GM23338 (cell line): Measurements from ENCODE around the gene CNOT6L. TPM values are rescaled to one million over a fixed set of nuclear protein-coding genes. Genes with fewer than 3 reads are reported as not detected.

Experiments
- ATAC-seq: fragments of 200-7000 bp; cut with Tn5 transposase; 3 replicates; pipeline ENCODE4 v1.9.1; 2020
- DNase-seq: peaks from one replicate; pipeline ENCODE4 v3.0.0-alpha.2; 2015; ENCODE audit warnings: low spot score
- H2AFZ ChIP-seq: fragments of 200-600 bp; sonication (generic); 2 replicates; pipeline ENCODE4 v1.8.0; 2016; ENCODE audit warnings: antibody characterized with exemption, mild to moderate bottlenecking, moderate library complexity
- H3F3A ChIP-seq: fragments of 200-600 bp; sonication (generic); replicated peaks from 2 replicates; pipeline ENCODE4 v1.8.0; 2017; ENCODE audit warnings: antibody characterized with exemption, mixed run types, low read depth
- H3K27ac ChIP-seq: fragments of 200-600 bp; sonication (generic); 2 replicates; pipeline ENCODE4 v1.6.1; 2016; ENCODE audit warnings: low read depth
- H3K27me3 ChIP-seq: fragments of 200-600 bp; sonication (generic); 2 replicates; pipeline ENCODE4 v1.8.0; 2016; ENCODE audit warnings: mild to moderate bottlenecking, mixed run types, moderate library complexity; ENCODE audit not compliant: insufficient read depth
- H3K36me3 ChIP-seq: fragments of 200-600 bp; sonication (generic); 2 replicates; pipeline ENCODE4 v1.8.0; 2016; ENCODE audit warnings: mild to moderate bottlenecking; ENCODE audit not compliant: insufficient read depth
- H3K4me1 ChIP-seq: fragments of 200-600 bp; sonication (generic); 2 replicates; pipeline ENCODE4 v1.8.0; 2016; ENCODE audit warnings: mild to moderate bottlenecking, moderate library complexity; ENCODE audit not compliant: insufficient read depth
- H3K4me2 ChIP-seq: fragments of 200-600 bp; sonication (generic); 2 replicates; pipeline ENCODE4 v1.7.1; 2017; ENCODE audit warnings: mixed run types
- H3K4me3 ChIP-seq: fragments of 200-600 bp; sonication (generic); 2 replicates; pipeline ENCODE4 v1.6.1; 2016; ENCODE audit warnings: mixed run types
- H3K79me2 ChIP-seq: fragments of 200-600 bp; sonication (generic); replicated peaks from 2 replicates; pipeline ENCODE4 v1.8.0; 2017; ENCODE audit warnings: mild to moderate bottlenecking; ENCODE audit not compliant: insufficient read depth
- H3K9me2 ChIP-seq: fragments of 200-600 bp; sonication (generic); 2 replicates; pipeline ENCODE4 v1.8.0; 2017; ENCODE audit not compliant: insufficient read depth
- H4K20me1 ChIP-seq: fragments of 200-600 bp; sonication (generic); replicated peaks from 2 replicates; pipeline ENCODE4 v1.8.0; 2017; ENCODE audit warnings: mild to moderate bottlenecking; ENCODE audit not compliant: insufficient read depth
- H3K27ac Mint-ChIP-seq: 2 replicates; pipeline ENCODE4 v1.8.0; 2020; ENCODE audit warnings: inconsistent platforms, mild to moderate bottlenecking, moderate library complexity, mixed read lengths
- H3K27me3 Mint-ChIP-seq: 3 replicates; pipeline ENCODE4 v1.8.0; 2022; ENCODE audit warnings: low read depth, mild to moderate bottlenecking, moderate library complexity, mixed read lengths, inconsistent platforms; ENCODE audit not compliant: insufficient read depth, poor library complexity
- H3K36me3 Mint-ChIP-seq: 3 replicates; pipeline ENCODE4 v1.8.0; 2021; ENCODE audit warnings: low read depth, mild to moderate bottlenecking, inconsistent platforms, moderate library complexity, mixed read lengths
- H3K4me1 Mint-ChIP-seq: 3 replicates; pipeline ENCODE4 v1.8.0; 2020; ENCODE audit warnings: mild to moderate bottlenecking, inconsistent platforms, mixed read lengths
- H3K4me3 Mint-ChIP-seq: 3 replicates; pipeline ENCODE4 v1.8.0; 2021; ENCODE audit warnings: moderate library complexity, mild to moderate bottlenecking, inconsistent platforms, mixed read lengths
- H3K9me3 Mint-ChIP-seq: 3 replicates; pipeline ENCODE4 v1.8.0; 2020; ENCODE audit warnings: moderate library complexity, mild to moderate bottlenecking, inconsistent platforms, mixed read lengths
- CTCF ChIP-seq, 2 experiments: fragments of 200-600 bp in 1 of 2; sonication (generic) in 1 of 2; conservative IDR thresholded peaks; 2 replicates each; pipeline versions ENCODE4 v1.5.1 to v1.6.1; 2016 to 2017; ENCODE audit warnings: antibody characterized with exemption in 2 of 2, low read depth in 2 of 2, mild to moderate bottlenecking in 2 of 2, moderate library complexity in 1 of 2
- JUNB ChIP-seq: IDR thresholded peaks from one replicate; pipeline ENCODE4 v1.6.1; 2016; ENCODE audit warnings: antibody characterized with exemption; ENCODE audit not compliant: unreplicated experiment
- NANOG ChIP-seq: IDR thresholded peaks from 2 replicates; pipeline ENCODE4 v1.6.1; 2016; ENCODE audit warnings: antibody characterized with exemption, borderline replicate concordance
- POLR2AphosphoS5 ChIP-seq: IDR thresholded peaks from 2 replicates; pipeline ENCODE4 v1.6.1; 2016; ENCODE audit warnings: antibody characterized with exemption, low read depth
- ZNF114 ChIP-seq: fragments of 250-450 bp; sonication (Bioruptor Pico); IDR thresholded peaks from 2 replicates; pipeline ENCODE4 v1.5.0; 2020; ENCODE audit warnings: mild to moderate bottlenecking, moderate library complexity
- ZNF331 ChIP-seq: fragments of 250-450 bp; sonication (Bioruptor Pico); IDR thresholded peaks from 2 replicates; pipeline ENCODE4 v1.5.0; 2020; ENCODE audit warnings: low read depth, mild to moderate bottlenecking, moderate library complexity
- polyA plus RNA-seq: library from polyadenylated mRNA; unstranded; fragments of >200 nt; fragmentation: Nextera tagmentation; extraction: Ambion mirVana; gene quantifications from 2 replicates; pipeline ENCODE4 v1.2.1, GENCODE V29; 2016
- total RNA-seq: library from RNA; depleted of rRNA; stranded (reverse); fragments of >200 nt; shearing (Covaris generic); gene quantifications from 2 replicates; pipeline ENCODE4 v1.2.3, GENCODE V29; 2014
- TF ChIP-seq, protein P1 (sequence below): fragments of 250-450 bp; sonication (Bioruptor Pico); IDR thresholded peaks from 2 replicates; pipeline ENCODE4 v1.5.0; 2020; ENCODE audit warnings: mild to moderate bottlenecking, moderate library complexity
- TF ChIP-seq, protein P2 (sequence below): IDR thresholded peaks from one replicate; pipeline ENCODE4 v1.6.1; 2018; ENCODE audit warnings: antibody characterized with exemption; ENCODE audit not compliant: unreplicated experiment

CNOT6L gene
- total and polyA plus RNA-seq, 2 experiments from 2014 or later: 3.2 to 13.9 TPM

- no peaks in the 10 kb centered on the region for H3K27me3 ChIP-seq
- Mint-ChIP-seq H3K4me3 (no peak overlapping the region), H3K36me3 (no peaks in the 10 kb centered on the region), H3K4me1 (no peaks in the 10 kb centered on the region), H3K27ac (no peak overlapping the region), H3K9me3 (no peaks in the 10 kb centered on the region), H3K27me3 (peaks cover 2% of the 10 kb centered on the region)
- no peaks in the 10 kb centered on the region for H3K36me3 ChIP-seq
- no peaks in the 10 kb centered on the region for H3K9me2 ChIP-seq
- no peak overlapping the region for H2AFZ ChIP-seq
- no peak overlapping the region for H3K4me2 ChIP-seq
- no peaks in the 10 kb centered on the region for H3K4me1 ChIP-seq
- H3K4me3 ChIP-seq: no peak overlapping the region
- H4K20me1 ChIP-seq: no peaks in the 10 kb centered on the region
- ATAC-seq (no peak), DNase-seq (no peak)
- no peaks in the 10 kb centered on the region for H3F3A ChIP-seq
- no peak overlapping the region for H3K27ac ChIP-seq
- TF ChIP-seq POLR2AphosphoS5 (no peak), JUNB (no peak), CTCF (conservative IDR thresholded peaks at IDR 0.05; ENCODE audit: low read depth in 2 of 2) (no peak), ZNF331 (CRISPR knock-in tag) (no peak), ZNF114 (CRISPR knock-in tag) (no peak), NANOG (no peak)
- TF ChIP-seq, protein P1, sequence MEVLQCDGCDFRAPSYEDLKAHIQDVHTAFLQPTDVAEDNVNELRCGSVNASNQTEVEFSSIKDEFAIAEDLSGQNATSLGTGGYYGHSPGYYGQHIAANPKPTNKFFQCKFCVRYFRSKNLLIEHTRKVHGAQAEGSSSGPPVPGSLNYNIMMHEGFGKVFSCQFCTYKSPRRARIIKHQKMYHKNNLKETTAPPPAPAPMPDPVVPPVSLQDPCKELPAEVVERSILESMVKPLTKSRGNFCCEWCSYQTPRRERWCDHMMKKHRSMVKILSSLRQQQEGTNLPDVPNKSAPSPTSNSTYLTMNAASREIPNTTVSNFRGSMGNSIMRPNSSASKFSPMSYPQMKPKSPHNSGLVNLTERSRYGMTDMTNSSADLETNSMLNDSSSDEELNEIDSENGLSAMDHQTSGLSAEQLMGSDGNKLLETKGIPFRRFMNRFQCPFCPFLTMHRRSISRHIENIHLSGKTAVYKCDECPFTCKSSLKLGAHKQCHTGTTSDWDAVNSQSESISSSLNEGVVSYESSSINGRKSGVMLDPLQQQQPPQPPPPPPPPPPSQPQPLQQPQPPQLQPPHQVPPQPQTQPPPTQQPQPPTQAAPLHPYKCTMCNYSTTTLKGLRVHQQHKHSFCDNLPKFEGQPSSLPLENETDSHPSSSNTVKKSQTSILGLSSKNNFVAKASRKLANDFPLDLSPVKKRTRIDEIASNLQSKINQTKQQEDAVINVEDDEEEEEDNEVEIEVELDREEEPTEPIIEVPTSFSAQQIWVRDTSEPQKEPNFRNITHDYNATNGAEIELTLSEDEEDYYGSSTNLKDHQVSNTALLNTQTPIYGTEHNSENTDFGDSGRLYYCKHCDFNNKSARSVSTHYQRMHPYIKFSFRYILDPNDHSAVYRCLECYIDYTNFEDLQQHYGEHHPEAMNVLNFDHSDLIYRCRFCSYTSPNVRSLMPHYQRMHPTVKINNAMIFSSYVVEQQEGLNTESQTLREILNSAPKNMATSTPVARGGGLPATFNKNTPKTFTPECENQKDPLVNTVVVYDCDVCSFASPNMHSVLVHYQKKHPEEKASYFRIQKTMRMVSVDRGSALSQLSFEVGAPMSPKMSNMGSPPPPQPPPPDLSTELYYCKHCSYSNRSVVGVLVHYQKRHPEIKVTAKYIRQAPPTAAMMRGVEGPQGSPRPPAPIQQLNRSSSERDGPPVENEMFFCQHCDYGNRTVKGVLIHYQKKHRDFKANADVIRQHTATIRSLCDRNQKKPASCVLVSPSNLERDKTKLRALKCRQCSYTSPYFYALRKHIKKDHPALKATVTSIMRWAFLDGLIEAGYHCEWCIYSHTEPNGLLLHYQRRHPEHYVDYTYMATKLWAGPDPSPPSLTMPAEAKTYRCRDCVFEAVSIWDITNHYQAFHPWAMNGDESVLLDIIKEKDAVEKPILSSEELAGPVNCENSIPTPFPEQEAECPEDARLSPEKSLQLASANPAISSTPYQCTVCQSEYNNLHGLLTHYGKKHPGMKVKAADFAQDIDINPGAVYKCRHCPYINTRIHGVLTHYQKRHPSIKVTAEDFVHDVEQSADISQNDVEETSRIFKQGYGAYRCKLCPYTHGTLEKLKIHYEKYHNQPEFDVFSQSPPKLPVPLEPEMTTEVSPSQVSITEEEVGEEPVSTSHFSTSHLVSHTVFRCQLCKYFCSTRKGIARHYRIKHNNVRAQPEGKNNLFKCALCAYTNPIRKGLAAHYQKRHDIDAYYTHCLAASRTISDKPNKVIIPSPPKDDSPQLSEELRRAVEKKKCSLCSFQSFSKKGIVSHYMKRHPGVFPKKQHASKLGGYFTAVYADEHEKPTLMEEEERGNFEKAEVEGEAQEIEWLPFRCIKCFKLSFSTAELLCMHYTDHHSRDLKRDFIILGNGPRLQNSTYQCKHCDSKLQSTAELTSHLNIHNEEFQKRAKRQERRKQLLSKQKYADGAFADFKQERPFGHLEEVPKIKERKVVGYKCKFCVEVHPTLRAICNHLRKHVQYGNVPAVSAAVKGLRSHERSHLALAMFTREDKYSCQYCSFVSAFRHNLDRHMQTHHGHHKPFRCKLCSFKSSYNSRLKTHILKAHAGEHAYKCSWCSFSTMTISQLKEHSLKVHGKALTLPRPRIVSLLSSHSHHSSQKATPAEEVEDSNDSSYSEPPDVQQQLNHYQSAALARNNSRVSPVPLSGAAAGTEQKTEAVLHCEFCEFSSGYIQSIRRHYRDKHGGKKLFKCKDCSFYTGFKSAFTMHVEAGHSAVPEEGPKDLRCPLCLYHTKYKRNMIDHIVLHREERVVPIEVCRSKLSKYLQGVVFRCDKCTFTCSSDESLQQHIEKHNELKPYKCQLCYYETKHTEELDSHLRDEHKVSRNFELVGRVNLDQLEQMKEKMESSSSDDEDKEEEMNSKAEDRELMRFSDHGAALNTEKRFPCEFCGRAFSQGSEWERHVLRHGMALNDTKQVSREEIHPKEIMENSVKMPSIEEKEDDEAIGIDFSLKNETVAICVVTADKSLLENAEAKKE: no peak
- TF ChIP-seq, protein P2, sequence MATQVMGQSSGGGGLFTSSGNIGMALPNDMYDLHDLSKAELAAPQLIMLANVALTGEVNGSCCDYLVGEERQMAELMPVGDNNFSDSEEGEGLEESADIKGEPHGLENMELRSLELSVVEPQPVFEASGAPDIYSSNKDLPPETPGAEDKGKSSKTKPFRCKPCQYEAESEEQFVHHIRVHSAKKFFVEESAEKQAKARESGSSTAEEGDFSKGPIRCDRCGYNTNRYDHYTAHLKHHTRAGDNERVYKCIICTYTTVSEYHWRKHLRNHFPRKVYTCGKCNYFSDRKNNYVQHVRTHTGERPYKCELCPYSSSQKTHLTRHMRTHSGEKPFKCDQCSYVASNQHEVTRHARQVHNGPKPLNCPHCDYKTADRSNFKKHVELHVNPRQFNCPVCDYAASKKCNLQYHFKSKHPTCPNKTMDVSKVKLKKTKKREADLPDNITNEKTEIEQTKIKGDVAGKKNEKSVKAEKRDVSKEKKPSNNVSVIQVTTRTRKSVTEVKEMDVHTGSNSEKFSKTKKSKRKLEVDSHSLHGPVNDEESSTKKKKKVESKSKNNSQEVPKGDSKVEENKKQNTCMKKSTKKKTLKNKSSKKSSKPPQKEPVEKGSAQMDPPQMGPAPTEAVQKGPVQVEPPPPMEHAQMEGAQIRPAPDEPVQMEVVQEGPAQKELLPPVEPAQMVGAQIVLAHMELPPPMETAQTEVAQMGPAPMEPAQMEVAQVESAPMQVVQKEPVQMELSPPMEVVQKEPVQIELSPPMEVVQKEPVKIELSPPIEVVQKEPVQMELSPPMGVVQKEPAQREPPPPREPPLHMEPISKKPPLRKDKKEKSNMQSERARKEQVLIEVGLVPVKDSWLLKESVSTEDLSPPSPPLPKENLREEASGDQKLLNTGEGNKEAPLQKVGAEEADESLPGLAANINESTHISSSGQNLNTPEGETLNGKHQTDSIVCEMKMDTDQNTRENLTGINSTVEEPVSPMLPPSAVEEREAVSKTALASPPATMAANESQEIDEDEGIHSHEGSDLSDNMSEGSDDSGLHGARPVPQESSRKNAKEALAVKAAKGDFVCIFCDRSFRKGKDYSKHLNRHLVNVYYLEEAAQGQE: no peak
- H3K79me2 ChIP-seq: no peaks in the 10 kb centered on the region
Observed at GRCh38 chr4:77834403-77834802, 15.2 kb upstream of the CNOT6L start.
